ENCODE data around the gene SLC35E1.
"Not testable (repeated sequence)": the region's sequence is repeated elsewhere in the genome, so short reads cannot be mapped to it uniquely, and the experiment has no call there.

Gene SLC35E1

DNA sequence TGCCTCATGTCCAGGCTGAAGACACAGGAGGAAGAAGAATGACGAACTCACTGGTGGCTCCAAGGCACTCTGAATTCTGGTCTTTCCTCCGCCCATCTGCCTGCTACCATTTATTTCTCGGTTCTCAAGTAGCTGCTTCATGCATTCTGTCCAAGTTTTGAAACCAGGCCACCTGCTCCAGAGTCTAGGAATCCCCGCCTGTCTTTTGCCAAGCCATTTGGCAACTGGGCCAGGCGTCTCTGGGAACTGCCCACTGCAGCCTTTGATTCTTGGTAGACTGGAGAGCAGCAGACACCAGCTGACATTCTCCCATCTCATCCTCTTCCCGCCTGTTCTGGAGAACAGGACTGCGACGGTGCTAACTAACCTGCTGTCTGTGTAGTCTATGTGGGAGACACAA is 10.8 kb downstream of the SLC35E1 start:
- no peaks in the 10 kb centered on the region for H3K27me3 ChIP-seq (replicated peaks)
- H3K36me3 ChIP-seq (replicated peaks): peaks cover 74% of the 10 kb centered on the region
- in situ Hi-C loops (cut with HindIII; ENCODE audit: low pct_ligation_motif_present, low sequenced_read_pairs): no loop called here
- no peak overlapping the region for H3K4me3 ChIP-seq (ENCODE audit: low read depth, low read length)
- DNase-seq: no peak
- TF ChIP-seq, protein P1, sequence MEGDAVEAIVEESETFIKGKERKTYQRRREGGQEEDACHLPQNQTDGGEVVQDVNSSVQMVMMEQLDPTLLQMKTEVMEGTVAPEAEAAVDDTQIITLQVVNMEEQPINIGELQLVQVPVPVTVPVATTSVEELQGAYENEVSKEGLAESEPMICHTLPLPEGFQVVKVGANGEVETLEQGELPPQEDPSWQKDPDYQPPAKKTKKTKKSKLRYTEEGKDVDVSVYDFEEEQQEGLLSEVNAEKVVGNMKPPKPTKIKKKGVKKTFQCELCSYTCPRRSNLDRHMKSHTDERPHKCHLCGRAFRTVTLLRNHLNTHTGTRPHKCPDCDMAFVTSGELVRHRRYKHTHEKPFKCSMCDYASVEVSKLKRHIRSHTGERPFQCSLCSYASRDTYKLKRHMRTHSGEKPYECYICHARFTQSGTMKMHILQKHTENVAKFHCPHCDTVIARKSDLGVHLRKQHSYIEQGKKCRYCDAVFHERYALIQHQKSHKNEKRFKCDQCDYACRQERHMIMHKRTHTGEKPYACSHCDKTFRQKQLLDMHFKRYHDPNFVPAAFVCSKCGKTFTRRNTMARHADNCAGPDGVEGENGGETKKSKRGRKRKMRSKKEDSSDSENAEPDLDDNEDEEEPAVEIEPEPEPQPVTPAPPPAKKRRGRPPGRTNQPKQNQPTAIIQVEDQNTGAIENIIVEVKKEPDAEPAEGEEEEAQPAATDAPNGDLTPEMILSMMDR (IDR thresholded peaks at IDR 0.05; ENCODE audit: low read depth, low read length, missing control alignments): no peak
- H3K27ac ChIP-seq: no peak overlapping the region

- no peak overlapping the region for H3K4me3 ChIP-seq (ENCODE audit: low read depth, low read length)
- no peaks in the 10 kb centered on the region for H3K27me3 ChIP-seq (replicated peaks)
- in situ Hi-C loops (cut with HindIII; ENCODE audit: low pct_ligation_motif_present, low sequenced_read_pairs): no loop called here
- H3K27ac ChIP-seq: no peak overlapping the region
- DNase-seq: no peak
- peaks cover 74% of the 10 kb centered on the region for H3K36me3 ChIP-seq (replicated peaks)
- TF ChIP-seq, protein P1 (IDR thresholded peaks at IDR 0.05; ENCODE audit: low read depth, low read length, missing control alignments): no peak
Measured at GRCh38 chr19:16559780-16560276, 12.4 kb downstream of the SLC35E1 start.

GRCh38 chr19:16554776-16555175 is 17.4 kb downstream of the SLC35E1 start:
- Histone ChIP-seq H3K27ac (no peak overlapping the region), H3K36me3 (replicated peaks) (peaks cover 59% of the 10 kb centered on the region), H3K4me3 (ENCODE audit: low read depth, low read length) (no peak overlapping the region), H3K27me3 (replicated peaks) (no peaks in the 10 kb centered on the region)
- DNase-seq: no peak
- TF ChIP-seq, protein P1 (IDR thresholded peaks at IDR 0.05; ENCODE audit: low read depth, low read length, missing control alignments): no peak
- in situ Hi-C loops (cut with HindIII; ENCODE audit: low pct_ligation_motif_present, low sequenced_read_pairs): no loop called here

DNA sequence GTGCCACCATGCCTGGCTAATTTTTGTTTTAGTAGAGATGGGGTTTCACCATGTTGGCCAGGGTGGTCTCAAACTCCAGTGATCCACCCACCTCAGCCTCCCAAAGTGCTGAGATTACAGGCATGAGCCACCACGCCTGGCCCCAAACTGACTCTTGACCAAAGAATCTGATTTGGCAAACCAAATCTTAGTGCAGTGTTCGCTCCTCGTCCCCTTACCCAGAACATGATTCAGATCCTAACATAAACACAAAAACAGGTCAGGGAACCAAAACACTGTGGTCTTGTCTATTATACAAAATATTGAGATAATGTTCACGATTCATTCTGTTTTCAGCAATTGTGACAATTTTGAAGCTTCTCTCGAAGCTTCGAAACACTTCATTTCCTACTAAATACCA is 20.3 kb downstream of the SLC35E1 start:
- H3K27ac ChIP-seq; in situ Hi-C loops (cut with HindIII; ENCODE audit: low pct_ligation_motif_present, low sequenced_read_pairs): not testable (repeated sequence)
- H3K36me3 ChIP-seq (replicated peaks): peaks cover 41% of the 10 kb centered on the region

GRCh38 chr19:16548956-16549355 is 23.3 kb downstream of the SLC35E1 start:
- TF ChIP-seq, protein P1 (IDR thresholded peaks at IDR 0.05; ENCODE audit: low read depth, low read length, missing control alignments): no peak
- DNase-seq: no peak
- H3K36me3 ChIP-seq (replicated peaks): peaks cover 20% of the 10 kb centered on the region
- H3K4me3 ChIP-seq (ENCODE audit: low read depth, low read length): no peak overlapping the region
- no peaks in the 10 kb centered on the region for H3K27me3 ChIP-seq (replicated peaks)
- no peak overlapping the region for H3K27ac ChIP-seq
- in situ Hi-C loops (cut with HindIII; ENCODE audit: low pct_ligation_motif_present, low sequenced_read_pairs): no loop called here

More for the DNA sequence above, 20.3 kb downstream of the SLC35E1 start:
- not testable (repeated sequence) for H3K4me3 ChIP-seq (ENCODE audit: low read depth, low read length); DNase-seq; H3K27me3 ChIP-seq (replicated peaks)

GRCh38 chr19:16544473-16545231 is 27.6 kb downstream of the SLC35E1 start:
- in situ Hi-C loops (cut with HindIII; ENCODE audit: low pct_ligation_motif_present, low sequenced_read_pairs): no loop called here
- Histone ChIP-seq H3K4me3 (ENCODE audit: low read depth, low read length) (no peak overlapping the region), H3K27ac (no peak overlapping the region), H3K36me3 (replicated peaks) (peaks cover 7% of the 10 kb centered on the region), H3K27me3 (replicated peaks) (no peaks in the 10 kb centered on the region)
- DNase-seq: no peak
- TF ChIP-seq, protein P1 (IDR thresholded peaks at IDR 0.05; ENCODE audit: low read depth, low read length, missing control alignments): no peak

DNA sequence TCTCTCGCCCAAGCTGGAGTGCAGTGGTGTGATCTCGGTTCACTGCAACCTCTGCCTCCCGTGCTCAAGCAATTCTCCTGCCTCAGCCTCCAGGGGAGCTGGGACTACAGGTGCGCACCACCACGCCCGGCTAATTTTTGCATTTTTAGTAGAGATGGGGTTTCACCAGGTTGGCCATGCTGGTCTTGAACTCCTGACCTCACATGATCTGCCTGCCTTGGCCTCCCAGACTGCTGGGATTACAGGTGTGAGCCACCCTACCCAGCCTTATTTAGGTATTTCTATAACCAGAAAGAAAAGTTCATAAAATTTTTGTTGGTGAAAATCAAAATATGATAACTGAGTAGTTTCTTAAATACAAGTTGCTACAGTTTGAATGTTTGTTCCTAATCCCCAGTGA is 28.5 kb downstream of the SLC35E1 start:
- H3K27me3 ChIP-seq (replicated peaks); H3K27ac ChIP-seq; H3K4me3 ChIP-seq (ENCODE audit: low read depth, low read length); in situ Hi-C loops (cut with HindIII; ENCODE audit: low pct_ligation_motif_present, low sequenced_read_pairs); DNase-seq: not testable (repeated sequence)
- H3K36me3 ChIP-seq (replicated peaks): peaks cover 11% of the 10 kb centered on the region
